ENCODE data around the gene PHLPP1.
"Not testable (repeated sequence)": the region's sequence is repeated elsewhere in the genome, so short reads cannot be mapped to it uniquely, and the experiment has no call there.

The PHLPP1 gene

DNA sequence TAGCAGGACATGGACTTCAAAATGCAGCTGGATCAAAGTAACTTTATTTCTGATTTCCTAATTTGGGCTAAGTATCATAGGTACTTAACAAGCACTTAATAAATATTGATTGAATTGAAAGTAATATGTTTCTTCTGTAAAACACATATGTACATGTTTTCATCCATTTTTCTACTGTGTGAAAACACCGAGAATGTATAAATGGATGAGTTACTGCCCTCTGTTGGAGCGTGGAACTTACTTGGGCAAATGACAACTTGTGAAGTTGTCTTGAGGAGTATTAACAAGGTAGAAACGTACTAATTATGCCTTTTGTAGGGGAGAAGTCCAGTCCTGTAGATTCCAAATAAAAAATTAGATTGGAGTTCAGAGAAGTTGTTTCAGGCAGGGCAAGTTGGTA is 87.2 kb downstream of the PHLPP1 start:
- H3K4me3 ChIP-seq (ENCODE audit: control insufficient read depth, low read depth, low read length) = no peak overlapping the region
- peak; percentile 36 for DNase-seq (ENCODE audit: low read depth)

DNA sequence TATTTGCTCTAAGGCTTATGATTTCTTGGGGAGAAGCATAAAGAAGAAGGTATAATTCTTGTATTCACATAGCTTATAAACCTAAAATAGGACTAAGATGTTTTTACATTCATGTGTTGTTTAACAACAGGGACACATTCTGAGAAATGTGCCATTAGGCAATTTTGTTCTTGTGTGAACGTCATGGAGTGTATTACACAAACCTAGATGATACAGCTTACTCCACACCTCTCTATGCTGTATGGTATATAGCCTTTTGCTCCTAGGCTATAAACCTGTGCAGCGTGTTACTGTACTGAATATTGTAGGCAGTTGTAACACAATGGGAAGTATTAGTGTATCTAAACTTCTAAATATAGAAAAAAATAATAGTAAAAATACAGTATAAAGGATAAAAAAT is 92.1 kb downstream of the PHLPP1 start:
- TF ChIP-seq, protein P1, sequence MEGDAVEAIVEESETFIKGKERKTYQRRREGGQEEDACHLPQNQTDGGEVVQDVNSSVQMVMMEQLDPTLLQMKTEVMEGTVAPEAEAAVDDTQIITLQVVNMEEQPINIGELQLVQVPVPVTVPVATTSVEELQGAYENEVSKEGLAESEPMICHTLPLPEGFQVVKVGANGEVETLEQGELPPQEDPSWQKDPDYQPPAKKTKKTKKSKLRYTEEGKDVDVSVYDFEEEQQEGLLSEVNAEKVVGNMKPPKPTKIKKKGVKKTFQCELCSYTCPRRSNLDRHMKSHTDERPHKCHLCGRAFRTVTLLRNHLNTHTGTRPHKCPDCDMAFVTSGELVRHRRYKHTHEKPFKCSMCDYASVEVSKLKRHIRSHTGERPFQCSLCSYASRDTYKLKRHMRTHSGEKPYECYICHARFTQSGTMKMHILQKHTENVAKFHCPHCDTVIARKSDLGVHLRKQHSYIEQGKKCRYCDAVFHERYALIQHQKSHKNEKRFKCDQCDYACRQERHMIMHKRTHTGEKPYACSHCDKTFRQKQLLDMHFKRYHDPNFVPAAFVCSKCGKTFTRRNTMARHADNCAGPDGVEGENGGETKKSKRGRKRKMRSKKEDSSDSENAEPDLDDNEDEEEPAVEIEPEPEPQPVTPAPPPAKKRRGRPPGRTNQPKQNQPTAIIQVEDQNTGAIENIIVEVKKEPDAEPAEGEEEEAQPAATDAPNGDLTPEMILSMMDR (conservative IDR thresholded peaks at IDR 0.05; ENCODE audit: control insufficient read depth, insufficient read depth, low read depth, low read length) = no peak
- DNase-seq (ENCODE audit: low read depth) = no peak
- no peak overlapping the region for H3K4me3 ChIP-seq (ENCODE audit: control insufficient read depth, low read depth, low read length)

More for the DNA sequence above, 87.2 kb downstream of the PHLPP1 start:
- TF ChIP-seq, protein P1 (conservative IDR thresholded peaks at IDR 0.05; ENCODE audit: control insufficient read depth, insufficient read depth, low read depth, low read length) = peak; percentile 39

DNA sequence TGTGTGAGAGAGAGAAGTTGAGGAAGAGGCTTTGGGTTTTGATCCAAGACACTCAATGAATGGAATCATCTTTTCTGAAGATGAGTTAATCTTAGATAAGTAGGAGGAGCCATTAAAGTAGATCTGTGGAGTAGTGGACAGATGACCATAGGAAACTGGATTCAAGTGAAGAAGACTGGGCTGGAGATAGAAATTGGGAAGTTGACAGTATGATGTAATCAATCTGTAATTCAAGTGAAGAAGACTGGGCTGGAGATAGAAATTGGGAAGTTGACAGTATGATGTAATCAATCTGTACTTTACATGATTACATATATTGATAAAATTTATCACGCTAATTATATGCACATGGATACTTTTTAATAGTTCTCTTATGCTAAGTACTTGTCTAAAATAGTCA is 92.8 kb downstream of the PHLPP1 start:
- H3K4me3 ChIP-seq (ENCODE audit: control insufficient read depth, low read depth, low read length) = no peak overlapping the region
- TF ChIP-seq, protein P1 (conservative IDR thresholded peaks at IDR 0.05; ENCODE audit: control insufficient read depth, insufficient read depth, low read depth, low read length) = no peak
- no peak for DNase-seq (ENCODE audit: low read depth)

DNA sequence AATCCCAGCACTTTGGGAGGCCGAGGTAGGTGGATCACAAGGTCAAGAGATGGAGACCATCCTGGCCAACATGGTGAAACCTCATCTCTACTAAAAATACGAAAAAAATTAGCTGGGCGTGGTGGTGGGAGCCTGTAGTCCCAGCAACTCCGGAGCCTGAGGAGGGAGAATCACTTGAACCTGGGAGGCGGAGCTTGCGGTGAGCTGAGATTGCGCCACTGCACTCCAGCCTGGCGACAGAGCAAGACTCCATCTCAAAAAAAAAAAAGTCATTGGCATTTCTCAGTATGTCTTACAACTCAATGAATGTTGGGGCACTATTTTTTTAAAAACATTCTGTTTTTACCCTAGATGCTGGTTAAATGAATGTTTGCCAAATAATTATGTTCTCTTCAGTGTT is 94.1 kb downstream of the PHLPP1 start:
- H3K4me3 ChIP-seq (ENCODE audit: control insufficient read depth, low read depth, low read length); DNase-seq (ENCODE audit: low read depth): not testable (repeated sequence)

DNA sequence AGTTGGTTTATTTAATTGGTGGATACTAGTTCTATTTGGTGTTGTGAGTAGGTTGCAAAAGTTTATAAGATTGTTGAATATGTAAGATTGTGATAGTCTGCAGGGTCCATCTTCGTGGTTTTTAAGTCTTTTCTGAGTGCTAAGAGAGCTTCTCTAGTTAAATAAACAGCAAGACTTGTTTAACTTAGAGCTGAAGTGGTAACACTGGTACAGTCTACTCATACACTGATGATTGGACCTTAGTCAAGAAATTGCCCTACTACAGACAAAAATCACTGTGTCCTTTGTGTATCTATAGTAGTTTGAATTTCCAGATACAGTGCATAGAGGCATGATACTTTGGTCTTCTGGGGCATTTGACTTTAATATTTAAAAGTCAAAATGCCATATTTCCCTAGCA is 94.6 kb downstream of the PHLPP1 start:
- H3K4me3 ChIP-seq (ENCODE audit: control insufficient read depth, low read depth, low read length) = no peak overlapping the region
- DNase-seq (ENCODE audit: low read depth) = no peak
- TF ChIP-seq, protein P1 (conservative IDR thresholded peaks at IDR 0.05; ENCODE audit: control insufficient read depth, insufficient read depth, low read depth, low read length) = no peak

DNA sequence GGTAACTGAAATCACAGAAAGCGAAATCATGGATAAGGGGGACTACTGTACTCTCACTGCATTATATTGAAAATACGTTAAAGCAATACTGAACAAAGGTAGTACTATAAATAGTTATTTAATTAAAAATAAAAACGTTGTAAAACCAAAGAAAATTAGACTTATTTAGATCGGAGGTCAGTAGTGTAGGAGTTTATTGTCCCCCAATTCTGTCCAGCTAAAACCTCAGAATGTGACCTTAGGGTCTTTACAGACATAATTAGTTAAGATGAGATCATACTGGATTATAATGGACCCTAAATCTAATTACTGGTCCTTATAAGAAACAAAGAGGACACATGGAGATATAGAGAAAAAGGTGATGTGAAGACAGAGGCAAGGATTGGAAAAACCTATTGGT is 95.3 kb downstream of the PHLPP1 start:
- TF ChIP-seq, protein P1 (conservative IDR thresholded peaks at IDR 0.05; ENCODE audit: control insufficient read depth, insufficient read depth, low read depth, low read length) = no peak
- DNase-seq (ENCODE audit: low read depth) = no peak
- no peak overlapping the region for H3K4me3 ChIP-seq (ENCODE audit: control insufficient read depth, low read depth, low read length)

DNA sequence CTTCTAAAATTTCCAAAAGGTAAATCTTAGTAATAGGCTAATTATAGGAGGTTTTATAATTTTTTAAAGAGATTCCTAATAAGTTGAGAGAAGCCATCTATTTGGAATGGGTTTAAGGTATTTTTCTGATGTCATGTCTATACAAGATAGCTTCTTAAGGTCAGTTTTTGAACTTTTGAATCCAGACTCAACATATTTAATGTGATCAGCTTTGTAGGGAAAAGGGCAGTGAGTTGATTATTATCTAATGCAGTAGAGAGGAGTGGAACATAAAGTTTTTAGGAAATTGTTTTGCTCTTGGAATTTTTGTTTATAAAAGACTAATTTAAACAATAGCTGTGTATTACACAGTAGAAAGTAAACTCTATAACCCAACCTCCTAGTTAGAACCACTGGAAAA is 96.3 kb downstream of the PHLPP1 start:
- no peak overlapping the region for H3K4me3 ChIP-seq (ENCODE audit: control insufficient read depth, low read depth, low read length)
- no peak for DNase-seq (ENCODE audit: low read depth)
- TF ChIP-seq, protein P1 (conservative IDR thresholded peaks at IDR 0.05; ENCODE audit: control insufficient read depth, insufficient read depth, low read depth, low read length) = no peak

All from fibroblast of mammary gland (primary cell).